Retina (tissue), 1 donor: ENCODE measurements around the gene SFXN3.

Source experiments
- DNase-seq: peaks from one replicate; pipeline ENCODE4 v3.0.0-alpha.2; 2016

Gene SFXN3

DNA sequence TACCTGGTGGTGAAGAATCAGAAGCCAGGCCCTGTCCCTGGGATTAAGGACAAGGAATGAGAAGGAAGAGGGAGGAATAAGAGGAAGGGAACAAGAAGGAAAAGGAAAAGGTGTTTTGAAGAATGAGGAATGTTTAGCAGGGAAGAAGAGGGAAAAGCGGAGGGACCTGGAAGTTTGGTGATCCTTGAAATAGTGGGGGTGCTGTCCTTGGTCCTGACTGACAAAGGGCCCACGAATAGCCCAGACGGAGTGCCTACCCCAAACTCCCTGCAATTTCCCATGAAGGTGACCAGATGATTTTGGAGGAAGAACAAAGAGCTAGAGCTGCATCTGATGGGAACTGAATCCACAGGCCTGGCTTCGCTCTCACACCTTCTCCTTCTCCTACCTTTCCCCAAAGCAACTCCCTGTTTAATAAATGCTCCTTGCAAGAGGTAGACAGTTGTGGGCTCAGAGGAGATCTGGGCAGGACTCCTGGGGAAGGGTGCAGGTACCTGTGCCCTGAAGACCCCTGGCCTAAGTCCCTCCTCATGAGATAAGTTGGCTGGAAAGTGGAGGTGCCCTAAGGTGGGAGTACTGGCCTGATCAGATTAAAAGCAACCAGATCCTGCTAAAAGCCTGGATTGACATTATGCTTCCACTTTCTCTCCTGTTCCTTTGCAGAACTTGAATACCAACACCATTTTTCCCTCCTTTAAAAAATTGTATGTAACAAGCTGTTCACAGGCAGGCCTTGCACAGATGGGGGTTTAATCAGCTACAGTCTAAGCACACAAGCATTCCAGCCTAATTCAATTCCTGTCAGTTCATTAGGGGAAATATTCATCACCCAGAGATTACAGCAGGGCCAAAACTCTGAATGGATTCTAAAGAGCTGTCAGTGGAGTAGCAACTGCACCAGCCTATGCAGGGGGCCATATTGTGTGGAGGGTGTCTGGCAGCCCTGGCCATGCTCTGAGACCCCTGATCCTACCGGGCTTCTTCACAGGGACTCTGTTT, 50.2 kb downstream of the SFXN3 start:
- DNase-seq, result no peak

GRCh38 chr10:101085846-101086245, 54.8 kb downstream of the SFXN3 start:
- no peak for DNase-seq

DNA sequence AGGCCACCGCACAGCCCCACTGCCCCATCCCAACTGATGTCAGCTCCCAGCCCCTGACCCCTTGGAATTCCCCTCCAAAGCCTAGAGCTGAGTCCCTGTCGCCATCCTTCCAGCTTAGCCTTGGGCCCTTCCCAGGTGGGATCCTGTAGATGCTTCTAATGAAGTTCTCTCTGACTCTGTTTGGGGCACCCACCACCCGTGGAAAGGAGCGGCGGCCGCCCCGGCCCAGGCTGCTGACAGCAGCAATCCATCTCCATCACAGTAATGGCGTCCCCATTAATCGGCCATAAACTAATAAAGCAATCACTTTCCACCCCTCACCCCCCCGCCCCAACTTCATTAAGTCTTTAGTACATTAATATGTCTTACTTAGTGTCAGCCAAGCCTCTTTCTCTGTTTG, 56.3 kb downstream of the SFXN3 start:
- no peak for DNase-seq

- DNase-seq, result no peak
Observed at GRCh38 chr10:101087965-101088364, 56.9 kb downstream of the SFXN3 start.

- DNase-seq, result no peak
Observed at GRCh38 chr10:101089520-101090299, 58.7 kb downstream of the SFXN3 start.

- DNase-seq, result no peak
Observed at GRCh38 chr10:101090597-101090996, 59.6 kb downstream of the SFXN3 start.
